GM18526 (cell line): ENCODE measurements around the gene NIT2.

ENCODE experiments used
- POLR2A ChIP-seq: IDR thresholded peaks from 3 replicates; pipeline ENCODE4 v1.6.1; 2011; ENCODE audit not compliant: insufficient read length; ENCODE audit errors: extremely low read depth

Gene NIT2

GRCh38 chr3:100404250-100404548 is 69.6 kb downstream of the NIT2 start:
- TF ChIP-seq POLR2A = no peak

GRCh38 chr3:100407164-100407563 is 72.6 kb downstream of the NIT2 start:
- TF ChIP-seq POLR2A = no peak

GRCh38 chr3:100407977-100408532 is 73.5 kb downstream of the NIT2 start:
- no peak for TF ChIP-seq POLR2A
